Osteoblast (primary cell): ENCODE data around the gene FYTTD1. TPM values are rescaled to one million over a fixed set of nuclear protein-coding genes. Genes with fewer than 3 reads are reported as not detected.

ENCODE experiments used
- DNase-seq: peaks from one replicate; pipeline ENCODE4 v3.0.0; 2011; ENCODE audit warnings: low spot score, mixed read lengths; ENCODE audit not compliant: insufficient read length; ENCODE audit errors: missing footprints
- H2AFZ ChIP-seq: 2 replicates; pipeline ENCODE4 v1.6.0; 2011; ENCODE audit warnings: mild to moderate bottlenecking, low read length
- H3K27ac ChIP-seq: 2 replicates; pipeline ENCODE4 v1.5.1; 2011; ENCODE audit warnings: mild to moderate bottlenecking, low read depth, low read length, moderate library complexity
- H3K27me3 ChIP-seq: 2 replicates; pipeline ENCODE4 v1.6.0; 2012; ENCODE audit warnings: mild to moderate bottlenecking, control low read depth, inconsistent platforms, low read length, moderate library complexity; ENCODE audit not compliant: insufficient read depth
- H3K36me3 ChIP-seq: 2 replicates; pipeline ENCODE4 v1.5.1; 2011; ENCODE audit warnings: mild to moderate bottlenecking, low read length, control low read depth, moderate library complexity; ENCODE audit not compliant: insufficient read depth
- H3K4me1 ChIP-seq: 2 replicates; pipeline ENCODE4 v1.5.1; 2011; ENCODE audit warnings: mild to moderate bottlenecking, low read length, control low read depth, moderate library complexity; ENCODE audit not compliant: insufficient read depth
- H3K4me2 ChIP-seq: 2 replicates; pipeline ENCODE4 v1.6.0; 2011; ENCODE audit warnings: mild to moderate bottlenecking, low read length; ENCODE audit not compliant: insufficient read depth
- H3K4me3 ChIP-seq: fragments of 200-600 bp; sonication (generic); 3 replicates; pipeline ENCODE4 v1.5.1; 2012; ENCODE audit warnings: mild to moderate bottlenecking, low read length, inconsistent platforms; ENCODE audit not compliant: insufficient read depth
- H3K79me2 ChIP-seq: 2 replicates; pipeline ENCODE4 v1.6.0; 2012; ENCODE audit warnings: mild to moderate bottlenecking, low read length, control low read depth, inconsistent platforms; ENCODE audit not compliant: insufficient read depth
- H3K9me3 ChIP-seq: 2 replicates; pipeline ENCODE4 v1.5.1; 2011; ENCODE audit warnings: low read depth, low read length, control low read depth
- H4K20me1 ChIP-seq: 2 replicates; pipeline ENCODE4 v1.6.0; 2012; ENCODE audit warnings: mild to moderate bottlenecking, low read length, control low read depth; ENCODE audit not compliant: insufficient read depth
- CTCF ChIP-seq: IDR thresholded peaks from 2 replicates; pipeline ENCODE4 v1.5.1; 2011; ENCODE audit warnings: mild to moderate bottlenecking, low read depth, low read length, moderate library complexity; ENCODE audit errors: extremely low read depth
- total RNA-seq: library from RNA; depleted of rRNA; stranded (reverse); fragments of >200 nt; gene quantifications from 2 replicates; pipeline ENCODE4 v1.2.3, GENCODE V29; 2012

The FYTTD1 gene
- 41.3 and 42.0 TPM in 2 replicates for total RNA-seq

GRCh38 chr3:197749601-197750395 lies at the start of gene FYTTD1:
FYTTD1 (plus strand) TSS chr3:197749883; CDS start chr3:197749972, 89 bp downstream.
- Histone ChIP-seq H3K4me2 (peak within 1 kb of the TSS; percentile 98), H3K4me1 (peaks cover 19% of the 10 kb centered on the region), H3K9me3 (no peaks in the 10 kb centered on the region), H3K79me2 (peaks cover 41% of the 10 kb centered on the region), H3K27ac (peak within 1 kb of the TSS; percentile 70), H4K20me1 (peaks cover 36% of the 10 kb centered on the region), H3K27me3 (no peaks in the 10 kb centered on the region), H3K4me3 (peak within 1 kb of the TSS; percentile 87), H2AFZ (peak within 1 kb of the TSS; percentile 92), H3K36me3 (no peaks in the 10 kb centered on the region)
- TF ChIP-seq CTCF, result peak; percentile 31
- DNase-seq, result peak; percentile 98

- H3K4me1 ChIP-seq, result no peaks in the 10 kb centered on the region
- no peak for DNase-seq
- no peaks in the 10 kb centered on the region for H3K9me3 ChIP-seq
- no peak overlapping the region for H2AFZ ChIP-seq
- H3K27me3 ChIP-seq, result no peaks in the 10 kb centered on the region
- no peak for TF ChIP-seq CTCF
- no peaks in the 10 kb centered on the region for H3K79me2 ChIP-seq
- peaks cover 53% of the 10 kb centered on the region for H3K36me3 ChIP-seq
- no peak overlapping the region for H3K4me2 ChIP-seq
- H3K27ac ChIP-seq, result no peak overlapping the region
- no peak overlapping the region for H3K4me3 ChIP-seq
- H4K20me1 ChIP-seq, result no peaks in the 10 kb centered on the region
These were observed 49.6 kb upstream of the FYTTD1 start for GRCh38 chr3:197700095-197700494.

GRCh38 chr3:197701841-197702240 lies 47.8 kb upstream of the FYTTD1 start:
- Histone ChIP-seq H3K36me3 (peaks cover 49% of the 10 kb centered on the region), H2AFZ (no peak overlapping the region)

More at GRCh38 chr3:197701841-197702240, 47.8 kb upstream of the FYTTD1 start:
- Histone ChIP-seq H3K4me2 (no peak overlapping the region), H3K9me3 (no peaks in the 10 kb centered on the region), H3K27ac (no peak overlapping the region), H3K4me3 (no peak overlapping the region), H3K27me3 (no peaks in the 10 kb centered on the region), H3K79me2 (peaks cover 8% of the 10 kb centered on the region), H3K4me1 (no peaks in the 10 kb centered on the region), H4K20me1 (no peaks in the 10 kb centered on the region)
- no peak for TF ChIP-seq CTCF
- no peak for DNase-seq
